ENCODE data around the gene CCDC146. TPM values are rescaled to one million over a fixed set of nuclear protein-coding genes. Genes with fewer than 3 reads are reported as not detected.
"Not testable (repeated sequence)": the region's sequence is repeated elsewhere in the genome, so short reads cannot be mapped to it uniquely, and the experiment has no call there.

CCDC146 gene
- total RNA-seq, 1 donor from 2014 or later, result 13.5 TPM

DNA sequence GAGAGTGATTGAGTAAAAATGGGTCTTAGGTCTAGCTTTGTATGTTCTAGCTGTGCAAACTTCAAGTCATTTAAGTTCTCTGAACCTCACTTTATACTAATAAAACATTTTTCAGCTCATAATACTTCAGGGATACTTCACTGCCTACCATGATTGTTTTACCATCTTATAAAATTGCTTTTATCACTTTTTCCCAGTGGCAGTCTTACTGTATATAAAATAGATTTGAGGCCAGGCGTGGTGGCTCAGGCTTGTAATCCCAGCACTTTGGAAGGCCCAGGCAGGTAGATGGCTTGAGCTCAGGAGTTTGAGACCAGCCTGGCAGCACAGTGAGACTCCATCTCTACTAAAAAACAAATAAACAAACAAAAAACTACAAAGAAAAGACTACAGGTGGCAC, 59.8 kb downstream of the CCDC146 start:
- DNase-seq (no peak), ATAC-seq (ENCODE audit: poor library complexity) (no peak)
- intact Hi-C loops (cut with DNase I), result no loop called here

DNA sequence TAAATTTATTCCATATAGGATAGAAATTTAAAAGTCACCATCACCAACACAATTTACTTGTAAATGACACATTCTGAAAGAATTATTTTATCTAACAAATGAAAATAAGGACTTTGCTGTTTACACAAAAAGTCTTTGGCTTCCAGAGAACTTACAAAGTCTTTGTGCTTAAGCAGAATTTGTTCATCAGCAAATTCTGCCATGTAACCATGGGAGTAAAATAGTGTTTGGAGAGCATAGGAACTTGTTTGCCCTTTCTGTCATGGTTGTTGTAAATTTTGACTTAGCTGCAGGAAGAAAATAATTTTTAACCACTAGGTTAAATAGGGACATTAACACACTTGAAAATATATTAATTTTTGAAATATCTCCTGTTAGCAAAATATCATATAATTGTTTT, 62.0 kb downstream of the CCDC146 start:
- DNase-seq (no peak), ATAC-seq (ENCODE audit: poor library complexity) (no peak)
- intact Hi-C loops (cut with DNase I), result no loop called here

DNA sequence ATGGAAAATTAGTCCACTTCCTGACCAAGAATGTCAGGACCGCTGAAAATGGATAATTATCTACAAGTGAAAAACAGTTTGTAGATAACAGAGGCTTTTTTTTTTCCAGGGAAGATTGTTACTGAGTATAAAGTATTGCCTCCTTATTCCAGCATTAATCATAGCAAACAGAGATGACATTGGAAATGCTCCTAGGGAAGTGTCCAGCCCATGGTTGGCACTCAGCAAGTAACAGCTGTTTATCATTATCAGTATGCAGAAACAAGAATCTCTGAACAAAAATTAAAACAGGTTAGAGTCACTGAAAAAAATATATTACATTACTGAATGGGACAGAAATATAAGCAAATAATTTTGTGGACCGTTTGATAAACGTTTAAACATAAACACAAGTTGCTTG, 62.6 kb downstream of the CCDC146 start:
- no peak for DNase-seq
- intact Hi-C loops (cut with DNase I), result no loop called here
- no peak for ATAC-seq (ENCODE audit: poor library complexity)

DNA sequence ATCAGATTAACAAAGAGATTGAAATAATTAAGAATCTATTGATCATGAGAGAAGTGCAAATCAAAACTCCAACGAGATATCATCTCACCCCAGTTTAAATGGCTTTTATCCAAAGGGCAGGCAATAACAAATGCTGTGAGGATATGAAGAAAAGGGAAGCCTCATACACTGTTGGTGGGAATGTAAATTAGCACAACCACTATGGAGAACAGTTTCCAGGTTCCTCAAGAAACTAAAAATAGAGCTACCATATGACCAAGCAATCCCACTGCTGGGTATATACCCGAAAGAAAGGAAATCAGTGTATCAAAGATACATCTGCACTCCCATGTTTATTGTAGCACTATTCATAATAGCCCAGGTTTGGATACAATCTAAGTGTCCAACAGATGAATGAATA, 63.5 kb downstream of the CCDC146 start:
- ATAC-seq (ENCODE audit: poor library complexity) (no peak), DNase-seq (no peak)
- intact Hi-C loops (cut with DNase I), result no loop called here

DNA sequence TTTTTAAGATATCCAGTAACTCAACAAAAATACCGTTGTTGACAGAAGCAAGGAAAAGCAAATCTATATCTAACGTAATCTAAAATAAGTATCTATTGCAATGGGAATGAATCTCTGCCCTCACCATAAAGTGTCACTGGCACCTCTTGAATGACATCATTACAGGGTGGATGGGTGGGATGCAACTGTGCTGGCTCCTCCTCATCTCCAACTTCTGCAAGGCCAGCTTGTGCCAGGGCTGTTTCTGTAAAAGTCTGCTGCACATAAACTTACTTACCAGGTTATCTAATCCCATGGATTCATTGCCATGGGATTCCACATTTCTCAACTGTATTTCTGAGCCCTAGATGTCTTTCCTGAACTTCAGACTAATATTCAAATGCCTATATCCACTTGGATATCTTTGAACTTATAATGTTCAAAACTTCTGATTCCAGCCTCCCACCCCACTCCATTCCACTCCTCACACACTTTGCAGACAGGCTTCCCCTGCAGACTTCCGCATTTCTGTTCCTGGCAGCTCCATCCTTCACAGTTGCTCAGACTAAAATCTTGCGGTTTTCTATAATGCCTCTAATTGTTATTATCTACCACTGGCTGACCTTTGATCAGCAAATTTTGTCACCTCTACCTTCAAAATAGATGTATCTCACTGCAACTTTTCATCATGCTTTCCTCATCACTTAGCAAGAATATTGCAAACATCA, 66.5 kb downstream of the CCDC146 start:
- no peak for DNase-seq
- intact Hi-C loops (cut with DNase I), result no loop called here
- ATAC-seq (ENCODE audit: poor library complexity), result no peak

DNA sequence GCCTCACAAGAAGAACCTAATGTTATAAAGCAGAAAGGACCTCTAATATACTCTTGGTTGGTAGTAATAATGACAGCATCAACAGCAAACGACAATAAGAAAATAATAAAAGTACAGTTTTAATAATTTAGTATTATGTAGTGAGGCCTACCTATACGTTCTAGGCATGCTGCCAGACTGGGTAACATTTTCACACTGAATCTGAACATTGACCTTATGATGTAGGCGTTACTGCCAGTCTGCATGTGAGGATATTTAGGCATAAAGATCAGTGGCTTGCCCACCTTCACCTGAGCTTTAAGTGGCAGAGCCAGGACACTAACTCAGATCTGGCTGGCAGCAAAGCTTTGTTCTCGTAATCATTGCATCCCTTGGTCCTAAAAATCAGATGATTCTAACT, 74.7 kb downstream of the CCDC146 start:
- intact Hi-C loops (cut with DNase I), result no loop called here
- no peak for ATAC-seq (ENCODE audit: poor library complexity)
- no peak for DNase-seq

DNA sequence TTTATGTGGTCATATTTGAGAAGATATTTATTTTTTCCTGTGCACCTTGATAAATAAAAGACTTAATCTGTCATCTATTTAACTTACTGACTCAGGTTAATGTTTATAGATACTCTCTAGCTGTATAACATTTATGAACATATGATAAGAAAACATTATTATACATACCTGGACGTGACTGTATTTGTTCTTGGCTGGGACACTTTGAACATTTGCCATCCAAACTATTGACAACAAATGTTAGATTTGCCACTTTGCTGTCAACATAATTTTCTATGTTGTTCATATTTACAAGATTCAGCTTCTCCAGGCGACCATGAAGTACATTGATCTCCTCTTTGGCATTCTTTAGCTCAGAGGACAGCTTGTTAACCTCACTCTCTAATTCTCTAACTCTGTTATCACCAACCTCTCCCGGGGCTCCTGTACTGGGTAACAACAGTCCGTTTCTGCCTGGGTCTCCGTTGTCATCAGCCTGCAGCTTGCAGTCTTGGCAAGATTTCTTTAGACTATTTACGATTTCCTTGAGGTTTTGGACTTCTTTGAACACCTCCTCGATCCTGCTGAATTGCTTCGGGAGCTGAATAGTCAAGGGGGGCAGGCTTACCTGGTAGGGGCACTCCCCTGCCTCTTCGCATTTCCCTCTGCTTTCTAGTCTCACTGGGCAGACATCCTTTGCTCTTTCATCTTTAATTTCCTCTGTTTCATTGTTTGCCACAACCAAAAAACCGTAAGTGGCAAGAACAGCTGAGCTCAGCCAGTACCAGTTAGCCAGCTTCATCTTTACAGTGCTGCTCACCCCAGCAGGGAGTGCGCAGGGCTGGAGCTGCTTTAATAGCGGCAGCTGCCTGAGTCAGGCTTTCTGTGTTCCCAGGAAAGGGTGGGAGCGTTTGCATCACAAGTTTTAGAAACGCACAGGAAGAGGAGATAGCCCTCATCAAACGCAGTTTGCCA, 76.9 kb downstream of the CCDC146 start, which contains the start of gene FGL2:
TSS of gene FGL2 (minus strand) at position 807 of the 954 bp plus-strand sequence. CDS start at position 781, 26 bp downstream.
- ATAC-seq (ENCODE audit: poor library complexity), result peak; percentile 89
- intact Hi-C loops (cut with DNase I), result no loop called here
- DNase-seq, result peak; percentile 74

DNA sequence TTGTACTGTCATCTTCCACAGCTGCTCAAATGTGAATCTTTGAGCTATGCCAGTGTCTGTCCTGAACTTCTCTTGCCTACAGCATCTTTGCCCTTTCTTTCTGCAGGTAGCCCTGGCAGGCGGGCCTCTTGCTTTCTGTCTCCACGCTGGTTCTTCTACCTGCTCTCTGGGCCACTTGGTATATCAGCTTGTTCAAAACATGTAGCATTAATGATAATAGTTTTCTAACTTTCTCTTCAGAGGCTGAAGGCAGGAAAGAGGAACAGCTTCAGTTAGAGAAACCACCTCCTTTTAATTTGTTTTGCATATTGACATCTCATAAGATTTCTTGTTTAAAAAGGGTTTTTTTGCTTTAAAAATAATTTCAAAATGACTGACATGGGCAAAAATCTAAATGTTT, 78.1 kb downstream of the CCDC146 start:
- ATAC-seq (ENCODE audit: poor library complexity) (no peak), DNase-seq (no peak)
- intact Hi-C loops (cut with DNase I), result no loop called here

DNA sequence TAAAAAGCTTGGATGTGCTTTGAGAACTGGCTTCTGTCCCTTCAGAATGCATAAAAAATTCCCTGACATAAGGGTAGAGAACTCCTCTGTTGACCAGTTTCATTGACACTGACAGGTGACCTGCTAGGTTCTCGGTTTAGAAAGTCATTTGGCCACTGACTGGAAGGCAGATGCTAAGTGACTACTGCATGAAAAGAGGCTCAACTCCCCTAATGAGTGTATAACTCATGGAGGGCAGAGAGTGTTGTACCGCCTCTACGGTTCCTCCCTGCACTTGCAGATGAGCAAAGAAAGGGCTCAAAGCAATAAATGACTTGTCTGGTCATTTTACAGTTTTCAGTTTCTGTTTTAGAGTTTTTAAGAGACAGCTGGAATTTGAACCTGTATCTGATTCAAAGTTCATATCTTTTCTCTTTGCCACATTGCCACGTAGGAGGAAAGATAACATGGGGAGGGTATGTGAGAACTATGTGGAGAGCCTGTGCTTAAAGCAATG, 80.1 kb downstream of the CCDC146 start:
- DNase-seq (no peak), ATAC-seq (ENCODE audit: poor library complexity) (no peak)
- intact Hi-C loops (cut with DNase I), result no loop called here

DNA sequence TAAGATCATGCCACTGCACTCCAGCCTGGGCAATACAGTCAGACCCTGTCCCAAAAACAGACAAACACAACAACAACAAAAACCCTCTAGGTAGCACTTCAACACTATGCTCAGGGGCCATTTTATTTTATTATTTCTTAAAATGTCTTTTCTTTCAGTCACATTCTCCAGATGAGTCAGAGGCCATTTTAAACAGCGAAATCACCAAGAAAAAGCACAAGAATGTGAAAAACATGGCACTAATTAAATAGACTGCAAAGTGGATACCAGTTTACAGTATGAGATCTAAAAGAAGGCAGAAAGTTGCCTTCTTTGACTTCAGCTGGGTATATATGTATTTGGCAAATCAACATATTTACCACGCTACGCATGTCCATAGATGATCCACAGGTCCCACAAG, 83.3 kb downstream of the CCDC146 start:
- intact Hi-C loops (cut with DNase I), result no loop called here
- ATAC-seq (ENCODE audit: poor library complexity) (no peak), DNase-seq (no peak)

DNA sequence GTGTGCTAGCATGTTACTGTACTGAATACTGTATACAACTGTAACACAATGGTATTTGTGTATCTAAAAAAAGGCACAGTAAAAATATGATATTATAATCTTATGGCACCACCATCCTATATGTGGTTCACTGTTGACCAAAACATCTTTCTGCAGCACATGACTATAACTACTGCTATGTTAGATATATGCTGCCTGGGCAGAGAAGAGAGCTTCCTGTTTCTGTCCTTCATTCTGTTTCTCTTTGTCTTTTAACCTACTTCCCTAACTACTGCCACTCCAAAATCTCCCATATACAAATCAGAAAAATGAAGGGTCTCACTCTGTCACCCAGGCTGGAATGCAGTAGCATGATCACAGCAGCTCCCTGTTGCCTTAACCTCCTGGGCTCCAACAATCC, 86.0 kb downstream of the CCDC146 start:
- no peak for ATAC-seq (ENCODE audit: poor library complexity)
- intact Hi-C loops (cut with DNase I), result no loop called here

DNA sequence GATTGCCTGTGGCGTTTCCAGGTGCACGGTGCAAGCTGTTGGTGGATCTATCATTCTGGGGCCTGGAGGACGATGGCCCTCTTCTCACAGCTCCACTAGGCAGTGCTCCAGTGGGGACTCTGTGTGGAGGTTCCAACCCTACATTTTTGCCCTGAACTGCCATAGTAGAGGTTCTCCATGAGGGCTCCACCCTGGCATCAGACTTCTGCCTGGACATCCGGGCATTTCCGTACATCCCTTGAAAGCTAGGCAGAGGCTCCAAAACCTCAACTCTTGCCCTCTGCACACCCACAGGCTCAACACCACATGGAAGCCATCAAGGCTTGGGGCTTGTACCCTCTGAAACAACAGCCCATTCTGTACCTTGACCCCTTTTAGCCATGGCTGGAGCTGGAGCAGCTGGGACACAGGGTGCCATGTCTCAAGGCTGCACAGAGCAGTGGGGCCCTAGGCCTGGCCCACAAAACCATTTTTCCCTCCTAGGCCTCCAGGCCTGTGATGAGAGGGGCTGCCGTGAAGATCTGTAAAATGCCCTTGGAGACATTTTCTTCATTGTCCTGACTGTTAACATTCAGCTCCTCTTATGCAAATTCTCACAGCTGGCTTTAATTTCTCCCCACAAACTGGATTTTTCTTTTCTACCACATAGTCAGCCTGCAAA, 87.2 kb downstream of the CCDC146 start:
- DNase-seq, result no peak
- ATAC-seq (ENCODE audit: poor library complexity), result no peak
- intact Hi-C loops (cut with DNase I), result no loop called here

More for the DNA sequence above, 86.0 kb downstream of the CCDC146 start:
- no peak for DNase-seq

DNA sequence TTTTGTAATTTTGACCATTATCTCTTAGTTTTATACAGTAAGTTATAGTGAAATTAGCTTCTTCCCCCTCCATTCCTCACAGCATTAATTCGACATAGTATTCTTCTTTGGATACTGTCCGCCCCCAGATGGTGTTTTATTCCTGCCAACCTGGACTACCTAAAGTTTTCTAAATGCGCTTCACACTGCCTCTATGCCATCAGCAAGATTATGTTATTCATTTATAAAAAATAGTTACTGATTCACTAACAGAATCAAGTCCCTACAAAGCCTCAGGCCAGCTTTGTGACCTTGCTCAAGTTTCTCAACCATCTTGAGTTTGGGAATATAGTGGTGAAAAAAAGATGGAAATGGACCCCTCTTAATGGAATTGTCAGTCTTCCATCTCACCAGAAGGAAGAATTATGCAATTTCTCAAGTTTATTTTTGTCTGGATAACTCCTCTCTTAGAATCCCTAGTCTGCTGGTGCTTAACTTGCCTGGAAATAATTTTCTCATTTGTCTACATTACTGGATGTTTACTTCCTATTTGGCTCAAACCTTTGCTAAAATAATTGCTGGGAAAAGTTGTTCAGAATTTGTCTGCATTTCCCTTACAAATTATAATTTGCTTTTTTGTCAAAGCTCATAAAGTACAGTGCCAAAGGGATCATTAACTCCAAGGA, 93.9 kb downstream of the CCDC146 start:
- DNase-seq, result no peak
- intact Hi-C loops (cut with DNase I), result no loop called here
- no peak for ATAC-seq (ENCODE audit: poor library complexity)

DNA sequence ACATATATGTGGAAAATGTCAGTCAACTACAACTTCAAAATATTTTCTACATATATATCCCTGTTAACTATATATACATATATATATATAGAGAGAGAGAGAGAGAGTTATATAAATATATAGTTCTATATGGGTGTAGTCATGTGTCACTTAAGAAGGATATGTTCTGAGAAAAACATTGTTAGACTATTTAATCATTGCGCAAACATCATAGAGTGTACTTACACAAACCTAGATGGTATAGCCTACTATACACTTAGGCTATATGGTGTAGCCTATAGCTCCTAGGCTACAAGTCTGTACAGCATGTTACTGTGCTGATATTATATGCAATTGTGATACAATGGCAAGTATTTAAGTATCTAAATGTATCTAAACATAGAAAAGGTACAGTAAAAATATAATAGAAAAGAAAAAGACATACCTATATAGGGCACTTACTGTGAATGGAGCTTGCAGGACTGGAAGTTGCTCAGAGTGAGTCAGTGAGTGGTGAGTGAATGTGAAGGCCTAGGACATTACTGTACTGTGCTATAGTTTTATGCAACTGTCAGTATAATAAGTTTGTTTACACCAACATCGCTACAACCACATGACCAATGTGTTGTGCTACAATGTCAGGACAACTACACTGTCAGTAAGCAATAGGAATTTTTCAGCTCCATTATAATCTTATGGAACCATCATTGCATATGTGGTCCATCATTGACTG, 95.2 kb downstream of the CCDC146 start:
- intact Hi-C loops (cut with DNase I), result no loop called here
- ATAC-seq (ENCODE audit: poor library complexity), result no peak
- no peak for DNase-seq

DNA sequence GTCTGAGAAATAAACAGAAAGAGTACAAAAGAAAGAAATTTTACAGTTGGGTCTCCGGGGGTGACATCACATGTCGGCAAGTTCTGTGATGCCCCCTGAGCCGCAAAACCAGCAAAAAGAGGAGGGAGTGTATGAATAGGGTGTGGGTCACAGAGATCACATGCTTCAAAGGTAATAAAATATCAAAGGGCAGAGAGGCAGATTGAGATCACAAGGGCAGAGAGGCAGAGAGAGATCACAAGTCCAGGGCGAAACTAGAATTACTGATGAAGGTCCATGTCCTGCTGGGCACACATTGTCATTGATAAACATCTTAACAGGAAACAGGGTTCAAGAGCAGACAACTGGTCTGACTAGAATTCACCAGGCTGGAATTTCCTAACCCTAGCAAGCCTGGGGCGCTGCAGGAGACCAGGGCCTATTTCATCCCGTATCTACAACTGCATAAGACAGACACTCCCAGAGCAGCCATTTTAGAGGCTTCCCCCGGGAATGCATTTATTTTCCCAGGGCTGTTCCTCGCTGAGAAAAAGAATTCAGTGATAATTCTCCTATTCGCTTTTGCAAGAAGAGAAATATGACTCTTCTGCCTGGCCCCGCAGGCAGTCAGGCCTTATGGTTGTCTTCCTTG, 97.4 kb downstream of the CCDC146 start:
- DNase-seq; ATAC-seq (ENCODE audit: poor library complexity); intact Hi-C loops (cut with DNase I): not testable (repeated sequence)

DNA sequence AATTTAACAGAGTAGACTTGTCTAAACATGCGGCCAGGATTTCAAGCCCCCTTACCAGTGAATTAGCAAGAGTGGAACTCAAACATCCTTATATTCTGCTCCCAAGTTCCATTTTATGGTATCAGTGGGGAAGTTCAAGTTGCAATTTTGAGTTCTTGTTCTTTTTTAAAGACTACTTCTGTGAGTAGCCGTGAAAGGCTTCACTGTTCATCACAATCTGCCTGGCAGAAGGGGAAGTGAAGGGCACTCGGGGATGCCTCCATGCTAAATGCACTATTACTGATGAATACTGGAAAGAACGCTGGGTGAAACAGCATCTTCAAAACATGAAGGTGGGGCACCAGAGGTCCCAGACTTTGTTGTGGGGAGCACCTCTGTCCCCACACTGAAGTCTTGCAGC, 99.7 kb downstream of the CCDC146 start:
- ATAC-seq (ENCODE audit: poor library complexity), result peak; percentile 55
- DNase-seq, result no peak

DNA sequence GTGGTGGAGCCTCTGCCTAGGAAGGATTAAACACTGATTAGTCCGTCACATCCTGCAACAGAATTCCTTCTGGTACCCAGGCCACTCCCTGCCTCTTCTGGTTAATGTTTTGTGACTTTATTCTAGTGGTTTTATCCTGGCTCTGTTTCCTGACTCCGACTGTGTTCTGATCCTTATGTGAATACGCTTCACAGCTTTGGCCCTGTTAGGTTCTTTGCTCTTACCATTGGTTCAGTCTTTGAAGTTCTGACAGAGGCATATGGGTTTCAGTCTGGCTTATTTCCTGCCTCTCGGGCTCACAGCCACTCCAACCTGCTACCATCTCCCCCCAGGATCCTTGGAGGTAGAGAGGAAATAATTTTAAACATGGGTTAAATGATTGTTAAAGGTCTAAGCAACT, 100.4 kb downstream of the CCDC146 start:
- intact Hi-C loops (cut with DNase I), result no loop called here
- DNase-seq, result no peak
- no peak for ATAC-seq (ENCODE audit: poor library complexity)

More for the DNA sequence above, 99.7 kb downstream of the CCDC146 start:
- intact Hi-C loops (cut with DNase I), result no loop called here

DNA sequence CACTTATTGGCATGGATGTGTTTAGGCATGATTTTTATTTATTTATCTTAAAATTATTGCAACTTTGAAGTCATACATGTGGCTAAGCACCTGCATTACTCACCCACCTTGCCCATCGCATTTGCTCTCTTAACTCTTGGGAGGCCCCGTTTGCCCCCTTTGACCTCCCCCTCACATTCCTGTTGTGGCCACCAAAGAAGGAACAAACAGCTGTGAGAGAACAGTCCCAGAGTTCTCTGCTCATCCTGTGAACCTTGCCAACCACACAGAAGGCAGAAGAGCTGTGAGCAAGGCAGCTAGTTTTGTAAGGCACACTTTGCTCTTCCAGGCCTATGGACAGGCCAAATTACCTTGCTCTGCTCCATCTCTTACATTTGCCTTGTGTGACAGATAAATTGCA, 100.8 kb downstream of the CCDC146 start:
- DNase-seq, result no peak
- intact Hi-C loops (cut with DNase I), result no loop called here
- ATAC-seq (ENCODE audit: poor library complexity), result peak; percentile 45

All from Right ventricle myocardium superior (tissue), 1 donor.